Suppressor macrophage treated with lipopolysaccharide for 4 hours (primary cell): Measurements from ENCODE around the gene LAMP2.
"Not testable (repeated sequence)": the region's sequence is repeated elsewhere in the genome, so short reads cannot be mapped to it uniquely, and the experiment has no call there.

Experiments used
- DNase-seq: peaks from one replicate; pipeline ENCODE4 v3.0.0-alpha.2; 2020

LAMP2 gene

DNA sequence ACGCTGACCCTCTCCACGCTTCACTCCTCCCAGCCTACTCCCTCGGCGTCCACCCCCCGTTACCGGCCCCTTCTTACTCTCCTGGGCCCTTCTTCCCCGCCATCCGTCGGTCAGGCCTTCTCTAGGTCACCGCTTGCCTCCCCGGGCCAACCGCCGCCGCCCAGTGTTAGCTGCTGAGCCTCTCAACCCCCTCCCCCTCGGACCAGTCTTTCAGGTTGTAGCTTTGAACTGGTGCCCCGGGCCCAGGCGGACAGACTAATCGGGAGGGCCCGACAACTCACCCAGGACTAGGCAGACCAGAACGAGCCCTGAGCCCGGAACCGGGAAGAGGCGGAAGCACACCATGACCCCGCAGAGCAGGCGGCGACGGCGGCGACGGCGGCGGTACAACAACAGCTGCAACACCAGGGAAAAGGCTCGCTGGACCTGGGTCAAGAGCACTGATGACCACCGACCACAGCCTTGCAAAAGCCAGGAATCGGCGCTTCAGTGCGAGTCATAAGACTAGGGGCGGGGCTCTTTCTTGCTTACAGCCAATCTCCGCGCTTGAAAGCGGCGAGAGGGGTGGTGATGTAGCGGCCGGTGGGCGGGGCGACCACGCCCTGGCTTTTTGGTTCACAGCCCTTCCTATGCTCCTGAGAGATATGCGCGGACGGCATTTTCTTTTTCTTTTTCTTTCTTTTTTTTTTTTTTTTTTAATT, at the start of gene LAMP2:
Gene LAMP2 (minus strand): TSS at position 472 of the 701 bp plus-strand sequence. CDS start 127 bp downstream, at position 345.
- DNase-seq = peak; percentile 92

DNA sequence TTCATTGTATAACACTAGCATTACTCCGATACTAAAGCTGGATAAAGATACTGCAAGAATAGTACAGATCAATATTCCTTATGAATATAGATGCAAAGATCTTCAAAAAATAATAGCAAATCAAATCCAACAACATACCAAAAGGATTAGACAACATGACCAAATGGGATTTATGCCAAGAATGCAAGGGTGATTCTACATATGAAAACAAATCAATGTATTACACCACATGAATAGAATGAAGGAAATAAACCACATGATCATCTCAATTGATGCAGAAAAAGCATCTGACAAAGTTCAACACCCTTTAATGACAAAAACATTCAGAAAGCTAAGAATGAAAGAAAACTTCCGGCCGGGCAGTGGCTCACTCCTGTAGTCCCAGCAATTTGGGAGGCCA, 48.8 kb upstream of the LAMP2 start:
- no peak for DNase-seq

DNA sequence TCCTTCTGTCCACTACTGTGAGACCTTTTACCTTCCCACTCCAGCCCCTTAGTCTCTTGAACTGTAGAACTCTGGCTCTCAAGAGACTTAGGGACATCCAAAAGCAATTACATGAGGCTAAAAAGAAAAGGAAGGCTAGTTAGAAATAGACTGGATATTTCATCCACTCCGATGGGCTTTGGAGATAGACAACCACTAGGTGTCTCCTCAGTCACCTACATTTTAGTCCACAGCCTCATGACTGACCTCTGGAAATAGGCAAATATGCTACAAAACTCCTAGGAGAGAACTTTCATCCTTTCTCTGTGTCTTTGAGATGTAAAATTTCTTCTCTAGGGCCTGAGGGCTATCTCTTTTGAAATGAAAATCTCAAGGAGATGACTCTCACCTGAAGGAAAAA, 45.1 kb upstream of the LAMP2 start:
- no peak for DNase-seq

DNA sequence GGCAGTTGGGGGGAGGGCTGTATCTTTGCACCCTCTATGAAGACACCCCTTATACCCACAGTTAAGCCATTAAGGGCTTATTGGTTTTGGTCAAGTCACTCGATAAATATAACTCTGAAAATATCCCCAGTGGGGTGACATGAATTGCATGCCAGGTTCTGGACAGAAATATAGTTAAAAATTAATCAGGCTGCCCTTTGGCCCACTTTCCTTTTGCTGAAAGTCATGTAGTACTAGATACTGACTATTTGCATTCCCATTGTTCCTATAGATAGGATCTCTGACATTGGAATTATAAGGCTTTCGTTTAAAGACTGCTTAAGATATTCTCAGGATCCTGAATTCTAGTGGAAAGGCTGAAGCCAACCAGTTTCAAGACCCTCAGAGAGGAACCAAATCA, 43.5 kb upstream of the LAMP2 start:
- no peak for DNase-seq

DNA sequence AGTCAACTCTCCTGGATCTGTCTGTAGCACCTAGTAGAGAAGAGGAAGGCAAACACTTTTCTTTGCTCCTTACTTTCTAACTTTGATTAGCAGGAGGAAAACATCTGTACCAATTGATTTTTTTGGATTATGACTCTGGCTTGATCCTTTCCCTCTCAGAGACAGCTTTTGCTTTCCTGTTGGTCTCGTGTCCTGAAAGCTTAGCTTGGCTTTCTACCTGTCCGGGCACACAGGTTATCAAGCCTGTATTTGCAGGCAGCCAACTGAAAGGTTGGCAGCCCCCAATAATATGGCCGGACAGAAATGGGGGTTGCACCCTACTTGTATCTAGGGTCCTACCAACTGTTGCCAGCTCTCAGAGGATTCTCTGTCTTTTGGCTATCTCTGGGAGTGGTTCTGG, 43.1 kb upstream of the LAMP2 start:
- DNase-seq = no peak

DNA sequence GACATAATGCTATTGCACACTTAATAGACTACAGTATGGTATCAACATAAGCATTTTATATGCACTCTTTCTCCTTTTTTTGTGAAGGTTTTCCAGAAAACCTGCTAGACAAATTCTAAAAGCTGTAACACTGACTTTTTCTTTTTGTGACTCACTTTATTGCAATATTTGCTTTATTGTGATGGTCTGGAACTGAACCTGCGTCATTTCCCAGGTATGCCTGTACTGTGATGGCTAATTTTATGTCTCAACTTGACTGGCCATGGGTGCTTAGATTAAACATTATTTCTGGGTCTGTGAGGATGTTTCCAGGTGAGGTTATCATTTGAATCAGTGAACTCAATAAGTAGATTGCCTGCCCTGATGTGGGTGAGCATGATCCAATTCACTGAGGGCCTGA, 35.5 kb upstream of the LAMP2 start:
- DNase-seq = no peak

DNA sequence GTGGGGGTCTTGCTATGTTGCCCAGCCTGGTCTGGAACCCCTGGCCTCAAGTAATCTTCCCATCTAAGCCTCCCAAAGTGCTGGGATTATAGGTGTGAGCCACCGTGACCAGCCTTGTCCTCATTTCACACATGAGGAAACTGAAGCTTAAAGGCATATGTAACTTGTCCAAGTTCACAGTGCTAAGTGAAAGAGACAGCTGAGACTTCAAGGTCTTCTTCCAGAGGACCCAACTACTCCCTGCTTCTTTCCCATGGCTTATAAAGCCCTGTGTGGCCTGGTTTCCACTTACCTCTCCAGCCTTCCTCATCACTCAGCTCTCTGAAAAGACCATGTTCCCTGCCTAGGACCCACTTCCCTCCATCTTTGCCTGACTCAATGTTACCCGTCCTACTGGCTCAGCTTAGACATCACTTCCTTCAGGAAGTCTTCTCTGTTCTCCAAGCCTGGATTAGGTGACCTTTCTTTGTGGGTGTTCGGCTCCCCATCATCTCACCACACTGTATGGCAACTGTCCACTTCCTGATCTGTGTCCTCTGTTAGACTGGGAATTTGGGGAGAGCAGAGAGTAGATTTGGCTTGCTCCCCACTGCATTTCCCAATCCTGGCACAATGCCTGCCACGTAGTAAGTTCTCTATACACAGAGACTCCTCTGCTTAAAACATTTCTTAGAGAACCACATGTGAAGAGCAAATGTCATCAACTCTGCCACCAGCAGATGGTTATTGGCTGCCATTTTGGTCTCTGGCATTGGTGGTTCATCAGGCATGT, 30.4 kb upstream of the LAMP2 start:
- DNase-seq = no peak

DNA sequence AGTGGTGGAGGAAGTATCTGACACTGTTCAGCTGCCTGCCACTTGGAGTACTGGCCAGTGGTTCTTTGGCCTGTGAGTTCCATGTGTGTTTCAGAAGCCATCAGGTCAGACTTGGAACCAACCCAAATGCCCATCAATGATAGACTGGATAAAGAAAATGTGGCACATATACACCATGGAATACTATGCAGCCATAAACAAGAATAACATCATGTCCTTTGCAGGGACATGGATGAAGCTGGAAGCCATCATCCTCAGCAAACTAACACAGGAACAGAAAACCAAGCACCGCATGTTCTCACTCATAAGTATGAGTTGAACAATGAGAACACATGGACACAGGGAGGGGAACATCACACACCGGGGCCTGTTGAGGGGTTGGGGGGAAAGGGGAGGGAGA, 21.0 kb upstream of the LAMP2 start:
- DNase-seq = not testable (repeated sequence)

DNA sequence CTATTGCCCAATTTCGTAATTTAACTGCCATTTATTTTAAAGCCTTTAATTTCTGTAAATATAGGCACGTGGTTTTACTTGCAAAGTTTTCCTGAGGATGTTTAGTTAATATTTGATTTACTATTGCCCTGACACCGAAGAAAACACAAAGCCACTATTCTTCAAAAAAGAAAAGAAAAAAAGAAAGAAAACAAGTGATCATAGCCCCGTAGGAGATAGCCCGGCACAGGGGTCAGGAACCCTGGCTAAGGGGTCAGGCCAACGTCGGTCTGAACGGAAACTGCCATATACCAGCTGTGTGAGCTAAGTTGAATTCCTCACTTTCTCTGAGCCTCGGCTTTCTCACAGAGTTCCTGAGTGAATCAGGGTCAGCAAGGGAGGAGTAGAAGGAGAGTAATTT, 17.7 kb upstream of the LAMP2 start:
- no peak for DNase-seq

DNA sequence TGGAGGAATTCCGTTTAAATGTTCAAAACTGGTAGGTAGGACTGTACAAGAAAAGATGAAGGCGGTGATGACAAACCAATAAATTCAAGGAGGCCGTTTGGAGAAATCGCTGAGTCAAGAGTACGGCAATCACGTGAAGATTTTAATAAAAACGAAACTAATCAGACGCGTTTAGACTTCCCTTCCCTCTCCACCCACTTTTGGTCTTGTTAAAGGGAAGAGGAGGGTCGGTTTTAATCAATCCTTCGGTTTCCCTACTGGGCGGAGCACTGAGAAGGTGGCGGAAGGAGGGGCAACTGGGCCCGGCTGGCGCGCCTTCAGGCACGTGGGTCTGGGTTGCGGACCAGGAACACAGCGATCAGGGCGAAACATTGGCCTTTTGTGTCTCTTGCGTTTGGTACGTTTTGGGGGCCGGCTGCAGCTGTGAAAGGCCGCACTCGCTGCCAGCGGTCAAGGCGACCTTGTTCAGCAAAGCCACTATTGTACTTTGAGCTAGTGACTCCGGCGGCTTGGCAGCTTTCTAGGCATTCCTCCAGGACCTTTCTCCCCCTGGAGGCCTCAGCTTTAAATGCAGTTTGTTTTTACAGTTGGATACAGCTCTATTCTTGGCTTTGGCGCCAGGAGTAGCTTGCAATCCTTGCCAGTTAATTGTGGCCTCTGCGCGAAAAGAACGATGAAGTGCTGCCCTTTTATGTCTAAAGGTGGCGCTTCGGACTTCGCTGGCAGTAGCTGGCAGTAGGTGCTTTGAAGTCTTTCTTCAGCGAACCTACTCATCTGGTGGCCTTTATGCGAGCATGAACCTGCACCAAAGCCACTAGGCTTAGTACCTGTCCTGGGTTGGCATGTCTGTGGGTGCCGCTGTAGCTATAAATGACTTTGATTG, 16.8 kb upstream of the LAMP2 start:
- peak; percentile 88 for DNase-seq

DNA sequence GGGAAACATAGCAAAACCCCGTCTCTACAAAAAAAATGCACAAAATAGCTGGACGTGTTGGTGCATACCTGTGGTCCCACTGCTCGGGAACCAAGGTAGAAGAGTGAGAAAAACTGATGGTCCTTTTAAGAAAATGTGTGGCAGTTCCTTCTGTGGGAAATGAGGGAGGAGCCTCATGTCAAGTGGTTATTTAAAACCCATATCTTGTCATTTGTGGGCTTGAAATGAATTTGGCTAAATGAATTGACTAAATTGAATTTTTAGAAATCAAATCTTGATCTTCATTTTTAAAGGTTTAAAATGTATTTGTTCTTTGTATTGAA, 16.2 kb upstream of the LAMP2 start:
- no peak for DNase-seq

DNA sequence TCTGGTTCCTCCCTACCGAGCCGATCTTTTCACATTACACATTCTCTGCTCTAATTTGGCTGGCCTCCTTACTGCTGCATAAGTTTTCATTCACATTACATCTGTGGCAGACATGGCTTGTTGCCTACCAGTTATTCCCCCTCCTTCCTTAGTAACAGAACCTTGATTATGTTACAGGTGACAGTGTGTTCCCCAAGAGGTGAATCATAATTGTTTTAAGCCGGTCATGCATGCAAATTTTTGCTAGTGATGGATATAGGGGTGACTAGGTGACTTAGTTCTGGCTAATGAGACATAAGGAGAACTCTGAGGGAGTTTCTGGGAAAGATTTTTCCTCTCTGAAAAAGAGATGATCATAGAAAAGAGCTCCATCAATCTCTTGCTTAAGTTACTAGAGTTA, 8.4 kb upstream of the LAMP2 start:
- DNase-seq = no peak

DNA sequence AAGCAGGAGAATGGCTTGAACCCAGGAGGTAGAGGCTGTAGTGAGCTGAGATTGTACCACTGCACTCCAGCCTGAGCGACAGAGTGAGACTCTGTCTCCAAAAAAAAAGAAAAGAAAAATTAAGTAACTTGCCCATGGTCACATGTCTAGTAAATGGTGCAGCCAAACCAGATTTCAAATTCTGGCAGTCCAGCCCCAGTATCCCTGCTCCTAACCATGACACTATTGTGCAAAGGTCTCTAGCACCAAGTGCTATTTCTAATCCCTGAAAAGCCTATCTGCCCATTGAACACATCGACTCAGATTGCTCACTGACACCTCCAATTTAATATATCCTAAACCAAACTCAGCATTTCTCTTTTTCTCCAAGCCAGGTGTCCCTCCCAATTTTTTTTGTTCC, 7.6 kb upstream of the LAMP2 start:
- no peak for DNase-seq

DNA sequence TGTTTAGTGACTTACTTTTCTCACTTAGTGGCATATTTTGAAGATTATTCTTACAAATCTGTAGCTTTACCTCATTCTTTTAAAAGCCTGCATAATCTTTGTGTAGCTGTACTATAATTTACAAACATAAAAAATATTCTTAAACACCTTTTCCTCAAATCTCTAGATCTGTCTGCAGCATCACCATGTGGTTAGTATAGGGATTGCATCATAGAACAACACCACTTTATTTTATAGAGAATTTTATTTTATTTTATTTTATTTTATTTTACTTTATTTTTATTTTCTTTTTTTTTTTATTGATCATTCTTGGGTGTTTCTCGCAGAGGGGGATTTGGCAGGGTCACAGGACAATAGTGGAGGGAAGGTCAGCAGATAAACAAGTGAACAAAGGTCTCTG, 6.4 kb upstream of the LAMP2 start:
- DNase-seq = not testable (repeated sequence)

DNA sequence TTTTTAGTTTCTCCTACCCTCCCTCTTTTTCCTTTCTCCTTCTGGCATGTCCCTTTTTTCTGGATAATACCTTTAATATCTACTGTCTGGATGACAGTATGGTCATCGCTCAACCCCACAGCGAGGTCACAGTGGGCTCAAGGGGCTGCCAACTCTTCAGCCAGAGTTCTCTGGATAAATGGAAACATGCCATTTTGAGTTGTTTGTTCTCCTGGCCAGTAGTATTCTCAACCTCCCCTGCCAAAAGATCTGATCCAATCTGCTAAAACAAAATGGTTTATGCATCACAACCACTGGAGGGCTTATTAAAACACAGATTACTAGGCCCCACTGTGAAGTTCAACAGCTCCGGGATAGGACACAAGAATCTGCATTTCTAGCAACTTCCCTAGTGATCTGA, 5.0 kb upstream of the LAMP2 start:
- no peak for DNase-seq

DNA sequence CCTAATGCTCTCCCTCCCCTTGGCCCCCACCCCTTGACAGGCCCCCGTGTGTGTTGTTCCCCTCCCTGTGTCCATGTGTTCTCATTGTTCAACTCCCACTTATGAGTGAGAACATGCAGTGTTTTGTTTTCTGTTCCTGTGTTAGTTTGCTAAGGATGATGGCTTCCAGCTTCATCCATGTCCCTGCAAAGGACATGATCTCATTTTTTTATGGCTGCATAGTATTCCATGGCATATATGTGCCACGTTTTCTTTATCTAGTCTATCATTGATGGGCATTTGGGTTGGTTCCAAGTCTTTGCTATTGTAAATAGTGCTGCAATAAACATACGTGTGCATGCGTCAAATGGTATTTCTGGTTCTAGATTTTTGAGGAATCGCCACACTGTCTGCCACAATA, 561 bp upstream of the LAMP2 start:
- not testable (repeated sequence) for DNase-seq

DNA sequence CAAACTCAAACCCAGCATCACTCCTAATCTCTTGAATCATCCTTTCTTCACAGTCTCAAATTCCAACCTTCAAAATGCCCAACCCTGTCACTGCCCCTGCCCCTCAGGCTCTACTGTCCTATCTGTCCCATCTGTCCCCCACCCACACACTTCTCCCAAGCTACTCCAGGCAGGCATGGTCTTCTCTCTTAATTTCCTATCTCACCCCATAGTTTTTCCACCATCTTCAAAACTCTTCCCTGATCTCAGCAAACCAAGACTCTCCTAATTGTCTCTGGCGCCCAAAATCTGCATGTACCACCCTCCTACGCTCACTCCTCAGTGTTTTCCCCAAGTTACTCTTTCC, 644 bp downstream of the LAMP2 start:
- no peak for DNase-seq

DNA sequence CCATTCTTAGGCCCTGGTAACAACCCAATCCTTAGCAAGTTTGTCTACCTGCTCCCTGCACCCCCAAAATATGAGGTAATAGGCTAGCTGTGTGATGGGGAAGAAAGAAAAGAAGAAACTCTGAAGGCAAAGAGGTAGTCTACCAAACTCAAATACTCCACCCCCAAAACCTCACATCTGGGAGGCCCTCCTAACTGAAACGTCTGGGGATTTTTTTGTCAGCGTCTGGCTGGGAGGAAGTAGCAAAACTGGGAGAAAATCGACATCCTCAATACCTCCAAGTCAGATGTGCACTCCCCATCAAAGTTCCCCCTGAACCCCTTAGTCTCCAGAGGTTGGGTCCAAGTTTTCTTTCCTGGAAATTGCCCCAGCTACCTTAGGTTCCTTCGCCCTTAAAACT, 1.0 kb downstream of the LAMP2 start:
- DNase-seq = no peak

DNA sequence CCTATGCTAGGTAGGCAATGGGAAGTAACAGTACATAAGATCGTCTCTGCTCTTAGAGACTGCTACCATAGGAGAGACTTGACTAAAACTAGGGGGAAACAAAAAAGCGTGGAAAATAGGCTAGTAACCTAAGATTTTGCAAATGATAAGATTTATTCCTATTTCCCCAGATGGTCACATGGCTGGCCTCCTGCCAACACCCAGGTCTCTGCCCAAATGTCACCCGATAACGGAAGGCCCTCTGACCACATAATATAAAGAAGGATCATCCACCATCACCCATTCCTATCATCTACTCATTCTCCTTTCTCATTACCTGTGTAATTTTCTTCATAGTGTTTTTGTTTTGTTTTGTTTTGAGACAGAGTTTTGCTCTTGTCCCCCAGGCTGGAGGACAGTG, 4.7 kb downstream of the LAMP2 start:
- no peak for DNase-seq

DNA sequence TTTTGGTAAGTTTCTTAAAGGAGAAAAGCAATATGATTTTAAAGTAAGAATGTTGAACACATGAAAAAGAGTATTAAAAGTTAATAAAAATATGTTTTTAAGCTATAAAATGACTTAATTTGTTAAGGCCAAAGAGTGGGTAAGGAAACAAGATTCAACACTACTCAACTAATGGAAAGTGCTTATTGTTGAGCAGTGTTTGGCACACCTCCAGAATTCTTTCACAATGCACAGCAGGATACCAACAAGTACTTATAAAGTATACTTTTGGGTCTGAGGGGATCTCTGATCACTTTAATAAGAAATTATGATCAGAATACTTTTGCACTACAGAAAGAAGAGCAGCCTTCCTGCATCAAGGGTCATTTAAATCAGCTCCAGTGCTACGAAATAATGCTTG, 5.9 kb downstream of the LAMP2 start:
- DNase-seq = peak; percentile 37

DNA sequence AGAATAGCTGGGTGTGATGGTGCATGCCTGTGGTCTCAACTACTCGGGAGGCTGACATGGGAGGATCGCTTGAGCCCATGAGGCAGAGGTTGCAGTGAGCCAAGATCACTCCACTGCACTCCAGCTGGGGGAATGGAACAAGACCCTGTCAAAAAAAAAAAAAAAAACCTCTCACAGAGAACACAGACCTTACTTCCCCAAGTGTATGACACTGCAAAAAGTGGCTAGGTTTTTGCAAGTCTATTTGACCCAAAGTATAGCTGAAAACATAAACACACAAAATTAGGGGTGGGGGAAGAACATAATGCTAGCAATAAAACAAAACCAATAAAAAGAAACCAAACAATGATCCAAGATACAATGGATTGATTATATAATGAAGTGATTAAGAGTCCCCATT, 6.7 kb downstream of the LAMP2 start:
- DNase-seq = no peak

DNA sequence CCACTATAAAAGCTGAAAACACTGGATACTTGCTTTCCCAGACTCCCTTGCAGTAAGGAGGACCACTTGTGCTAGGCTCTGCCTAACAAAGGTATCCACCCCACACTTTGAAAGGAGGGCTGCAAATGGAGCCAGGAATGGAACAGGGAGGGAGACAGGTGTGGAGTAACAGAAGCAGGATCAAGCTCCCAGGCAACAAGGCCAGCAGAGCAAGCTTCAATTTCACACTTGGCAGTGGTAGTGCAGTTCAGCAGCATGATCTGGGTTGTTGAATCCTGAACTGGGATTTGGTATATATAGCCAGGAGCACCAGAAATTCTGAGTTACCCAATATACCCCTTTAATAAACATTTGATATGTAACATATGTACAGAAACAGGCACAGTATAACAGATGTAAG, 9.8 kb downstream of the LAMP2 start:
- no peak for DNase-seq

DNA sequence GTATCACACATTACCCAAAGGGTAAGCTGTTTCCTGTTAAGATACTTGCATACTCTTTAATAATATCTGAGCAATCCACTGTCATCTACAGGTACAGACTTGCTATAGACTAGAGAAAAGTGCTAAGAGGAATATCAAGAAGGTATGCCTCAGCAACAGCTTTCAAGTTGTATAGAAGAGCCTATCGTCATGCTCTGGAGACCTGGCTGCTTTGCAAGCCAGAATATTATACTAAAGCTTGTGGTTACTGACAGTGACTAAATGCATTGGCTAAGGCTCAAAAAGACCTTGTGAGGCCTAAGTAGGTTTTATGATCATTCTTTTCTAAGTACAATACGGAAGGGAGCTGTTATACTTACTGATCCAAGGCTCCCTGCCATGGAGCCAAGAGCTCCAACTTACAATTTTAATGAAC, 11.3 kb downstream of the LAMP2 start:
- DNase-seq = peak; percentile 13

DNA sequence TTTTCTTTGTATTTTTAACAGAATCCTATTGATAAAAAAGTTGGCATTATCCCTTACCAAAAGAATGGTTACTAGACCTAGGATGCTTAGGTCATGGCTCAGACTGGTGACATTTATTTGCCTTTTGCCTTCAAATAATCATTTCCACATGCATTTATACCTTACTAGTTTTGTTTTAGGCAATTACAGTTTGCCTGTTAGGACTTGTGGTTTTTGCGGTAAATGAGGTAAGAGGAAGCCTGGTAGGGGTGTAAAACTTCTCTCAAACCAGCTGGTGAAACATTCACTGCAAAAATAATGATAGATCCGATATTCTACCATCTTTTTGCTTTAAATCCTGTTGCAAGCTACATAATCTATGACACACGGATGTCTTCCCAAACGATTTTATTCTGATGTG, 12.1 kb downstream of the LAMP2 start:
- DNase-seq = peak; percentile 28
